Osteocyte (in vitro differentiated cells): ENCODE measurements around the gene MCM3. TPM values are rescaled to one million over a fixed set of nuclear protein-coding genes. Genes with fewer than 3 reads are reported as not detected.

Experiments
- DNase-seq: peaks from one replicate; pipeline ENCODE4 v3.0.0; 2021; ENCODE audit warnings: mixed read lengths; ENCODE audit not compliant: unreplicated experiment; ENCODE audit errors: extremely low spot score
- H3K27ac Mint-ChIP-seq: one replicate; pipeline ENCODE4 v1.8.0; 2021; ENCODE audit warnings: mild to moderate bottlenecking, mixed read lengths; ENCODE audit not compliant: unreplicated experiment
- H3K27me3 Mint-ChIP-seq: one replicate; pipeline ENCODE4 v1.8.0; 2021; ENCODE audit warnings: mixed read lengths; ENCODE audit not compliant: unreplicated experiment
- H3K36me3 Mint-ChIP-seq: one replicate; pipeline ENCODE4 v1.8.0; 2021; ENCODE audit warnings: mixed read lengths; ENCODE audit not compliant: unreplicated experiment
- H3K4me1 Mint-ChIP-seq: one replicate; pipeline ENCODE4 v1.8.0; 2021; ENCODE audit warnings: mixed read lengths; ENCODE audit not compliant: unreplicated experiment
- H3K4me3 Mint-ChIP-seq: one replicate; pipeline ENCODE4 v1.8.0; 2021; ENCODE audit warnings: mild to moderate bottlenecking, moderate library complexity, mixed read lengths; ENCODE audit not compliant: unreplicated experiment
- H3K9me3 Mint-ChIP-seq: one replicate; pipeline ENCODE4 v1.8.0; 2021; ENCODE audit warnings: mixed read lengths; ENCODE audit not compliant: unreplicated experiment
- CTCF ChIP-seq: fragments of 200-600 bp; sonication (generic); IDR thresholded peaks from 2 replicates; pipeline ENCODE4 v1.5.0; 2021; ENCODE audit warnings: antibody characterized with exemption, mild to moderate bottlenecking, moderate library complexity
- total RNA-seq: library from RNA; stranded (reverse); gene quantifications from 2 replicates; pipeline ENCODE4 v1.2.1, GENCODE V29; 2021

Gene MCM3
- total RNA-seq, 1 donor from 2014 or later: 32.6 TPM

- no peak for TF ChIP-seq CTCF
- H3K4me3 Mint-ChIP-seq: no peak overlapping the region
- H3K9me3 Mint-ChIP-seq: no peaks in the 10 kb centered on the region
- peaks cover 9% of the 10 kb centered on the region for H3K4me1 Mint-ChIP-seq
- no peaks in the 10 kb centered on the region for H3K36me3 Mint-ChIP-seq
- H3K27me3 Mint-ChIP-seq: no peaks in the 10 kb centered on the region
- no peak overlapping the region for H3K27ac Mint-ChIP-seq
- no peak for DNase-seq
These were observed 39.6 kb upstream of the MCM3 start for GRCh38 chr6:52324189-52324588.

- Mint-ChIP-seq H3K9me3 (no peaks in the 10 kb centered on the region), H3K4me3 (no peak overlapping the region), H3K27ac (no peak overlapping the region), H3K4me1 (no peaks in the 10 kb centered on the region), H3K27me3 (no peaks in the 10 kb centered on the region), H3K36me3 (no peaks in the 10 kb centered on the region)
- TF ChIP-seq CTCF: no peak
- no peak for DNase-seq
These were observed 33.5 kb upstream of the MCM3 start for GRCh38 chr6:52317841-52318581.

GRCh38 chr6:52317211-52317610 lies 32.7 kb upstream of the MCM3 start:
- DNase-seq: no peak
- no peaks in the 10 kb centered on the region for H3K4me1 Mint-ChIP-seq
- no peaks in the 10 kb centered on the region for H3K27me3 Mint-ChIP-seq
- no peak overlapping the region for H3K4me3 Mint-ChIP-seq
- H3K36me3 Mint-ChIP-seq: no peaks in the 10 kb centered on the region
- no peak for TF ChIP-seq CTCF
- H3K27ac Mint-ChIP-seq: no peak overlapping the region
- no peaks in the 10 kb centered on the region for H3K9me3 Mint-ChIP-seq

GRCh38 chr6:52314752-52315151 lies 30.2 kb upstream of the MCM3 start:
- no peaks in the 10 kb centered on the region for H3K4me1 Mint-ChIP-seq
- no peaks in the 10 kb centered on the region for H3K36me3 Mint-ChIP-seq
- DNase-seq: no peak
- no peaks in the 10 kb centered on the region for H3K9me3 Mint-ChIP-seq
- no peaks in the 10 kb centered on the region for H3K27me3 Mint-ChIP-seq
- TF ChIP-seq CTCF: no peak
- no peak overlapping the region for H3K4me3 Mint-ChIP-seq
- H3K27ac Mint-ChIP-seq: no peak overlapping the region

- no peak for DNase-seq
- Mint-ChIP-seq H3K27me3 (no peaks in the 10 kb centered on the region), H3K27ac (no peak overlapping the region), H3K4me1 (peaks cover 8% of the 10 kb centered on the region), H3K9me3 (no peaks in the 10 kb centered on the region), H3K36me3 (no peaks in the 10 kb centered on the region), H3K4me3 (no peak overlapping the region)
- no peak for TF ChIP-seq CTCF
These were observed 27.9 kb upstream of the MCM3 start for GRCh38 chr6:52312461-52312860.
